OCI-LY1 (cell line): ENCODE results near the gene NSUN3.

Experiments used
- H2AFZ ChIP-seq: fragments of 200-600 bp; sonication (generic), shearing (Covaris generic); 2 replicates; pipeline ENCODE4 v1.6.0; 2014; ENCODE audit warnings: antibody characterized with exemption, mild to moderate bottlenecking, low read length
- H3F3A ChIP-seq: fragments of 200-600 bp; sonication (generic), shearing (Covaris generic); 2 replicates; pipeline ENCODE4 v1.6.0; 2014; ENCODE audit warnings: mild to moderate bottlenecking, antibody characterized with exemption, low read length, moderate library complexity; ENCODE audit not compliant: insufficient read depth
- H3K27ac ChIP-seq: fragments of 200-600 bp; sonication (generic); 2 replicates; pipeline ENCODE4 v1.5.1; 2014; ENCODE audit warnings: low read length, mixed run types, mild to moderate bottlenecking, low read depth; ENCODE audit not compliant: poor library complexity, severe bottlenecking
- H3K27me3 ChIP-seq: fragments of 200-600 bp; sonication (generic); 2 replicates; pipeline ENCODE4 v1.6.0; 2014; ENCODE audit warnings: antibody characterized with exemption, mild to moderate bottlenecking, low read length, moderate library complexity; ENCODE audit not compliant: insufficient read depth
- H3K36me3 ChIP-seq: fragments of 200-600 bp; sonication (generic); 2 replicates; pipeline ENCODE4 v1.6.1; 2014; ENCODE audit warnings: mild to moderate bottlenecking, antibody characterized with exemption, low read length, moderate library complexity, mixed read lengths; ENCODE audit not compliant: insufficient read depth
- H3K4me1 ChIP-seq: fragments of 200-600 bp; sonication (generic); 2 replicates; pipeline ENCODE4 v1.5.1; 2014; ENCODE audit warnings: mild to moderate bottlenecking, low read length, moderate library complexity; ENCODE audit not compliant: insufficient read depth, severe bottlenecking
- H3K4me2 ChIP-seq: fragments of 200-600 bp; sonication (generic), shearing (Covaris generic); 2 replicates; pipeline ENCODE4 v1.6.1; 2014; ENCODE audit warnings: low read length
- H3K4me3 ChIP-seq: fragments of 200-600 bp; sonication (generic); 2 replicates; pipeline ENCODE4 v1.5.1; 2014; ENCODE audit warnings: low read length, low read depth, mild to moderate bottlenecking, mixed read lengths; ENCODE audit not compliant: poor library complexity, severe bottlenecking
- H3K79me2 ChIP-seq: fragments of 200-600 bp; shearing (Covaris generic); 2 replicates; pipeline ENCODE4 v1.6.1; 2016; ENCODE audit warnings: mixed run types, low read length, mixed read lengths; ENCODE audit not compliant: insufficient read depth
- H3K9ac ChIP-seq: fragments of 200-600 bp; sonication (generic), shearing (Covaris generic); 2 replicates; pipeline ENCODE4 v1.6.1; 2014; ENCODE audit warnings: mild to moderate bottlenecking, low read length, mixed read lengths
- H3K9me2 ChIP-seq: fragments of 200-600 bp; sonication (generic), shearing (Covaris generic); 2 replicates; pipeline ENCODE4 v1.6.1; 2014; ENCODE audit warnings: low read depth, mild to moderate bottlenecking, low read length, mixed read lengths
- H3K9me3 ChIP-seq: fragments of 200-600 bp; shearing (Covaris generic); 2 replicates; pipeline ENCODE4 v1.6.1; 2014; ENCODE audit warnings: low read length, mixed read lengths
- H4K20me1 ChIP-seq: fragments of 200-600 bp; sonication (generic), shearing (Covaris generic); 2 replicates; pipeline ENCODE4 v1.6.0; 2016; ENCODE audit warnings: mild to moderate bottlenecking, low read length; ENCODE audit not compliant: insufficient read depth
- EZH2 ChIP-seq: fragments of 200-600 bp; sonication (generic), shearing (Covaris generic); IDR thresholded peaks from 2 replicates; pipeline ENCODE4 v1.8.0; 2017; ENCODE audit warnings: borderline replicate concordance, mixed run types, mild to moderate bottlenecking, antibody characterized with exemption, low read length, moderate library complexity, mixed read lengths
- TF ChIP-seq, protein P1 (sequence below): fragments of 200-600 bp; sonication (generic), shearing (Covaris generic); IDR thresholded peaks from 2 replicates; pipeline ENCODE4 v1.5.1; 2017; ENCODE audit warnings: mild to moderate bottlenecking, antibody characterized with exemption, low read length, moderate library complexity, mixed read lengths

NSUN3 gene

DNA sequence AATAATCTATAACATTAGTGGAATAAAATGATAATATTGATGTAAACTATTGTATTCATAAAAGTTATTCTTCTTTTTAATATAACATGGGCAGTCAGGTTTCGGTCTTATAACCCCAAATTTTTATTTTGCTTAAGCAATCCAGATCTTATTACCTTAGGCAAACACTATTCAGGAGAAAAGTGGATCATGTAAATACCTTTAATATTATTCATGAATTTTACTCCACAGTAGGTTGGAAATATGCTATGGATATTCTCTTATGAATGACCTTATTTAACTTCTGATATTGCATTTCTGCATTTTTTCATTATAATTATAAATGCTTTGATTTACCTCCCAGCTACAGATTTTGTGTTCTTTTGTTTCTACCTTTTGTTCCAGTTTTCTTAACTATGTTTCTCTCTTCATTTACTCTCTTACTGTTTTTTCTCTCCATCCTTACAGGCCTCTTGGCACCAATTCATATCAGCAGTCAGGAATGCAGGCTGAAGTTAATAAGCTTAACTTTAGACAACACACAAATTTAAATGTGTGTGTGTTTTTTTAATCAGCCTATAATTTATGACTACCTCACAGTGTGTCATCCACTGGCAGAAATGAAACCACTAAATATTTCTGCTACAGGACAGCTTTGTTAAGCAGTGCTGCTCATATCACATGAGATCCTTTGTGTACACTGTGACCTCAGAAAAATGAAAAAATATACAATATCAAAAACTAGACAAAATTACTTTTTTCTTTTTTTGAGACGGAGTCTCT, 111.0 kb downstream of the NSUN3 start:
- Histone ChIP-seq H3K9me2 (no peaks in the 10 kb centered on the region), H3K9ac (no peak overlapping the region), H4K20me1 (no peaks in the 10 kb centered on the region), H3F3A (no peaks in the 10 kb centered on the region), H3K4me2 (no peak overlapping the region), H3K27me3 (no peaks in the 10 kb centered on the region), H3K27ac (no peak overlapping the region), H3K79me2 (no peaks in the 10 kb centered on the region), H3K9me3 (no peaks in the 10 kb centered on the region), H3K4me1 (no peaks in the 10 kb centered on the region), H3K36me3 (no peaks in the 10 kb centered on the region), H2AFZ (no peak overlapping the region), H3K4me3 (no peak overlapping the region)
- TF ChIP-seq EZH2: no peak
- TF ChIP-seq, protein P1, sequence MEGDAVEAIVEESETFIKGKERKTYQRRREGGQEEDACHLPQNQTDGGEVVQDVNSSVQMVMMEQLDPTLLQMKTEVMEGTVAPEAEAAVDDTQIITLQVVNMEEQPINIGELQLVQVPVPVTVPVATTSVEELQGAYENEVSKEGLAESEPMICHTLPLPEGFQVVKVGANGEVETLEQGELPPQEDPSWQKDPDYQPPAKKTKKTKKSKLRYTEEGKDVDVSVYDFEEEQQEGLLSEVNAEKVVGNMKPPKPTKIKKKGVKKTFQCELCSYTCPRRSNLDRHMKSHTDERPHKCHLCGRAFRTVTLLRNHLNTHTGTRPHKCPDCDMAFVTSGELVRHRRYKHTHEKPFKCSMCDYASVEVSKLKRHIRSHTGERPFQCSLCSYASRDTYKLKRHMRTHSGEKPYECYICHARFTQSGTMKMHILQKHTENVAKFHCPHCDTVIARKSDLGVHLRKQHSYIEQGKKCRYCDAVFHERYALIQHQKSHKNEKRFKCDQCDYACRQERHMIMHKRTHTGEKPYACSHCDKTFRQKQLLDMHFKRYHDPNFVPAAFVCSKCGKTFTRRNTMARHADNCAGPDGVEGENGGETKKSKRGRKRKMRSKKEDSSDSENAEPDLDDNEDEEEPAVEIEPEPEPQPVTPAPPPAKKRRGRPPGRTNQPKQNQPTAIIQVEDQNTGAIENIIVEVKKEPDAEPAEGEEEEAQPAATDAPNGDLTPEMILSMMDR: no peak

DNA sequence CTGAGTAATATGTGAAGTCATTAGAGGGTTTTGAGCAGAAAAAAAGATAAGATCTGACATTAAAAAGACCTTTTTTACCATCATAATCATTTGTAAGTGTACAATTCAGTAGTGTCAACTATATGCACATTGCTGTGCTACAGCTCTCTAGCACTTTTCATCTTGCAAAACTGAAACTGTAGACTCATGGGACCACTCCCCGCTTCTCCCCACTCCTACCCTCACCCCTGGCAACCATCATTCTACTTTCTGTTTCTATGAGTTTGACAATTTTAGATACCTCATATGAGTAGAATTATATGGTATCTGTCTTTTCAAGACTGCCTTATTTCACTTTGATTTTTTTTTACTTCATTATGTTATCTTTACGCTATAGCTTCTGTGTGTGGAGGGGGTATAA, 112.8 kb downstream of the NSUN3 start:
- no peak overlapping the region for H3K9ac ChIP-seq
- no peaks in the 10 kb centered on the region for H3K4me1 ChIP-seq
- no peaks in the 10 kb centered on the region for H3F3A ChIP-seq
- no peaks in the 10 kb centered on the region for H4K20me1 ChIP-seq
- TF ChIP-seq, protein P1: no peak
- TF ChIP-seq EZH2: no peak
- no peaks in the 10 kb centered on the region for H3K27me3 ChIP-seq
- no peak overlapping the region for H2AFZ ChIP-seq
- no peaks in the 10 kb centered on the region for H3K79me2 ChIP-seq
- H3K4me2 ChIP-seq: no peak overlapping the region
- no peak overlapping the region for H3K4me3 ChIP-seq
- no peak overlapping the region for H3K27ac ChIP-seq
- H3K36me3 ChIP-seq: no peaks in the 10 kb centered on the region
- no peaks in the 10 kb centered on the region for H3K9me3 ChIP-seq
- no peaks in the 10 kb centered on the region for H3K9me2 ChIP-seq

DNA sequence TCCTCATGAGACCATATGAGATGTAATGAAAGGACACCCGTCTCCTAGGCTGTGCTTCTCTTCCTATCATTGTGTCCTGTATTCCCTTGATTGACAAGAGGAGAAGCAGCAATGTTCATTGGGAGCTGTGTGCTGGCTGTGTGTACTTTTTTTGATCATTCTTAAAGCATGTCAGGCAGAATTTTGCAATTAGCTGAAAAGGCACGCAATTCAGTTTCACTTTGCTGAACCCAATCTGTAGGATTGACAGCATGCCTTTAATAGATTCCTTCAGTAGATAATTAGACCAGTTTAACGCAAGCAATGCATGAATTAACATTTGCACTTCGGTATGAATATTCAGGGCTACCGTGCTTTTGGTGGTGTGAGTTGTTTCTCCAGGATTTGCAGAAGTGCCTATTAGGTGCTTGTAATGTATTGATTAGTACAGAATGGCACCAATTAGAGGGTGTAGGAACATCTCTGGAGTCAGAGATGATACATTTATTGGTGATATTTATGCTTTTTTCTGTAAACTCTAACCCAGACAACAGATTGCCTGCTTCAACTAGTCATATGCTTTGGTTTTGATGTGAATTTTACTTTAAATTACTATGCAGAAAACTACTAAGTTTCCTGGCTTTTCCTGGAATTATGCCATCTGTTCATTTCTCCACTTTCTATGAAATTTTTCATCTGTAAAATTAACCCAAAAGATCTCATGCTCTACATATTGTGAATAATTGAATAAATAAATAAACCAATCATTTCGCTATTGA, 114.3 kb downstream of the NSUN3 start:
- Histone ChIP-seq H3K27ac (no peak overlapping the region), H3K79me2 (no peaks in the 10 kb centered on the region), H3K4me1 (no peaks in the 10 kb centered on the region), H3K36me3 (no peaks in the 10 kb centered on the region), H3K27me3 (no peaks in the 10 kb centered on the region), H2AFZ (no peak overlapping the region), H3K9me3 (no peaks in the 10 kb centered on the region), H3K4me3 (no peak overlapping the region), H3K9me2 (no peaks in the 10 kb centered on the region), H4K20me1 (no peaks in the 10 kb centered on the region), H3K9ac (no peak overlapping the region), H3K4me2 (no peak overlapping the region), H3F3A (no peaks in the 10 kb centered on the region)
- TF ChIP-seq, protein P1: no peak
- TF ChIP-seq EZH2: no peak
